HepG2 (cell line): ENCODE data around the gene TLK1. TPM values are rescaled to one million over a fixed set of nuclear protein-coding genes. Genes with fewer than 3 reads are reported as not detected.
A peak's percentile ranks its signal among the peaks of the same experiment; 100 is the strongest.

Experiments used
- ATF5 ChIP-seq: sonication (generic); formaldehyde crosslinking; IDR thresholded peaks from 2 replicates; pipeline ENCODE4 v1.4.0; 2020; ENCODE audit warnings: mild to moderate bottlenecking, low read depth, missing genetic modification reagents
- DNMT3B ChIP-seq: conservative IDR thresholded peaks from 2 replicates; pipeline ENCODE4 v1.6.1; 2016; ENCODE audit warnings: missing biosample characterization, control low read depth
- ETV6 ChIP-seq: sonication (generic); formaldehyde crosslinking; conservative IDR thresholded peaks from 2 replicates; pipeline ENCODE4 v1.4.0; 2020; ENCODE audit warnings: missing genetic modification reagents
- FOXO4 ChIP-seq: sonication (generic); formaldehyde crosslinking; conservative IDR thresholded peaks from 2 replicates; pipeline ENCODE4 v1.8.1; 2023; ENCODE audit warnings: missing genetic modification reagents
- HMGXB3 ChIP-seq: sonication (generic); formaldehyde crosslinking; IDR thresholded peaks from 2 replicates; pipeline ENCODE4 v1.4.0; 2020; ENCODE audit warnings: missing genetic modification reagents, borderline replicate concordance
- KAT8 ChIP-seq: IDR thresholded peaks from 2 replicates; pipeline ENCODE4 v1.6.1; 2016; ENCODE audit warnings: missing genetic modification reagents, missing compliant biosample characterization
- ONECUT2 ChIP-seq: sonication (generic); formaldehyde crosslinking; IDR thresholded peaks from 2 replicates; pipeline ENCODE4 v1.4.0; 2020; ENCODE audit warnings: missing genetic modification reagents
- POGZ ChIP-seq: sonication (generic); formaldehyde crosslinking; IDR thresholded peaks from 2 replicates; pipeline ENCODE4 v1.4.0; 2020; ENCODE audit warnings: mild to moderate bottlenecking, missing genetic modification reagents
- POLR2G ChIP-seq: fragments of 200-400 bp; formaldehyde crosslinking; IDR thresholded peaks from 2 replicates; pipeline ENCODE4 v1.6.1; 2018; ENCODE audit warnings: mild to moderate bottlenecking, low read depth, low read length, moderate library complexity
- REXO4 ChIP-seq: sonication (generic); formaldehyde crosslinking; IDR thresholded peaks from 2 replicates; pipeline ENCODE4 v1.8.0; 2022; ENCODE audit warnings: missing genetic modification reagents, mild to moderate bottlenecking, borderline replicate concordance
- SIN3A ChIP-seq: IDR thresholded peaks from 2 replicates; pipeline ENCODE4 v1.6.1; 2011; ENCODE audit warnings: low read depth, mild to moderate bottlenecking, control low read depth, low read length, borderline replicate concordance
- SOX5 ChIP-seq: IDR thresholded peaks from 2 replicates; pipeline ENCODE4 v1.6.1; 2016; ENCODE audit warnings: borderline replicate concordance
- TEAD2 ChIP-seq: sonication (generic); formaldehyde crosslinking; IDR thresholded peaks from 2 replicates; pipeline ENCODE4 v1.9.0; 2021; ENCODE audit warnings: missing genetic modification reagents
- THAP8 ChIP-seq: sonication (generic); formaldehyde crosslinking; IDR thresholded peaks from 2 replicates; pipeline ENCODE4 v1.5.1; 2020; ENCODE audit warnings: missing genetic modification reagents, mild to moderate bottlenecking, borderline replicate concordance
- ZBTB7A ChIP-seq: sonication (generic); formaldehyde crosslinking; IDR thresholded peaks from 2 replicates; pipeline ENCODE4 v1.8.0; 2022; ENCODE audit warnings: mild to moderate bottlenecking, missing genetic modification reagents
- ZEB1 ChIP-seq: IDR thresholded peaks from 2 replicates; pipeline ENCODE4 v1.6.1; 2012; ENCODE audit warnings: mild to moderate bottlenecking, low read depth, inconsistent platforms; ENCODE audit not compliant: insufficient replicate concordance
- ZNF180 ChIP-seq: sonication (generic); formaldehyde crosslinking; IDR thresholded peaks from 2 replicates; pipeline ENCODE4 v1.4.0; 2020; ENCODE audit warnings: low read depth, missing genetic modification reagents, borderline replicate concordance
- ZNF34 ChIP-seq: sonication (generic); formaldehyde crosslinking; IDR thresholded peaks from 2 replicates; pipeline ENCODE4 v1.4.0; 2020; ENCODE audit warnings: mild to moderate bottlenecking, missing genetic modification reagents, borderline replicate concordance
- ZNF350 ChIP-seq: sonication (generic); formaldehyde crosslinking; IDR thresholded peaks from 2 replicates; pipeline ENCODE4 v1.4.0; 2020; ENCODE audit warnings: mild to moderate bottlenecking, low read depth, missing genetic modification reagents, borderline replicate concordance
- ZNF546 ChIP-seq: sonication (generic); formaldehyde crosslinking; conservative IDR thresholded peaks from 2 replicates; pipeline ENCODE4 v1.8.1; 2023; ENCODE audit warnings: mild to moderate bottlenecking, missing genetic modification reagents
- ZNF567 ChIP-seq: sonication (generic); formaldehyde crosslinking; IDR thresholded peaks from 2 replicates; pipeline ENCODE4 v1.8.1; 2023; ENCODE audit warnings: mild to moderate bottlenecking, missing genetic modification reagents, borderline replicate concordance
- ZNF703 ChIP-seq: sonication (generic); formaldehyde crosslinking; IDR thresholded peaks from 2 replicates; pipeline ENCODE4 v1.5.1; 2020; ENCODE audit warnings: missing genetic modification reagents, mild to moderate bottlenecking, moderate library complexity, borderline replicate concordance
- ZNF878 ChIP-seq: sonication (generic); formaldehyde crosslinking; IDR thresholded peaks from 2 replicates; pipeline ENCODE4 v1.8.1; 2023; ENCODE audit warnings: mild to moderate bottlenecking, missing genetic modification reagents, moderate library complexity
- polyA plus RNA-seq, 8 experiments: library from polyadenylated mRNA; depleted of rRNA in 3 of 8; stranded (reverse) in 7 of 8; unstranded in 1 of 8; fragments of >200 nt; fragmentation: Illumina TruSeq in 4 of 8; extraction: Trizol in 4 of 8; gene quantifications; 2 replicates each; pipeline versions ENCODE4 v1.2.1 to v1.2.3, GENCODE V29; 2011 to 2016; ENCODE audit warnings: low read depth in 4 of 8, missing spikeins in 1 of 8, mixed read lengths in 1 of 8; ENCODE audit not compliant: insufficient read depth in 1 of 8
- total RNA-seq, 5 experiments: library from RNA; depleted of rRNA; stranded (reverse); fragments of >200 nt; fragmentation: Illumina TruSeq; extraction: Trizol; gene quantifications; 2 replicates each; pipeline ENCODE4 v1.2.3, GENCODE V29; 2016; ENCODE audit warnings: low read depth in 1 of 5

TLK1 gene
- total and polyA plus RNA-seq, 2 of the 13 experiments (the other 11 are each of a cell fraction or from before 2014, with no cell fraction given): 16.8 to 28.7 TPM

- TF ChIP-seq HMGXB3 (CRISPR knock-in tag): 0 out of 2 replicates have a peak, but pooled peaks have one; percentile 2
- TF ChIP-seq POGZ (CRISPR knock-in tag): no peak; the same call in 1 of the 2 replicates
- peak; percentile 46 for TF ChIP-seq ZEB1
- 0 out of 2 replicates have a peak, but pooled peaks have one; percentile 30 for TF ChIP-seq FOXO4 (CRISPR knock-in tag)
- no peak for TF ChIP-seq ONECUT2
- 0 out of 2 replicates have a peak, but pooled peaks have one; percentile 18 for TF ChIP-seq ETV6 (CRISPR knock-in tag)
- TF ChIP-seq THAP8 (CRISPR knock-in tag): no peak
- 0 out of 2 replicates have a peak, but pooled peaks have one; percentile 17 for TF ChIP-seq SIN3A
- no peak for TF ChIP-seq ZNF180 (CRISPR knock-in tag)
- no peak for TF ChIP-seq ZNF34 (CRISPR knock-in tag)
- no peak for TF ChIP-seq REXO4 (CRISPR knock-in tag)
- TF ChIP-seq SOX5 (CRISPR knock-in tag): no peak
- TF ChIP-seq ATF5: no peak
- no peak for TF ChIP-seq ZBTB7A (CRISPR knock-in tag)
- no peak for TF ChIP-seq POLR2G
- no peak; the same call in 1 of the 2 replicates for TF ChIP-seq KAT8
- no peak for TF ChIP-seq ZNF703 (CRISPR knock-in tag)
- TF ChIP-seq ZNF350 (CRISPR knock-in tag): 0 out of 2 replicates have a peak, but pooled peaks have one; percentile 29
- no peak for TF ChIP-seq ZNF546 (CRISPR knock-in tag)
- TF ChIP-seq ZNF878 (CRISPR knock-in tag): no peak
- peak; percentile 36; the same call in 1 of the 2 replicates for TF ChIP-seq TEAD2 (CRISPR knock-in tag)
- TF ChIP-seq DNMT3B (CRISPR knock-in tag): peak; percentile 81
- TF ChIP-seq ZNF567 (CRISPR knock-in tag): no peak
Measured at GRCh38 chr2:170974304-170974993, 186.2 kb downstream of the TLK1 start (continued).
